ENCODE results near the gene MTPN.

The MTPN gene

DNA sequence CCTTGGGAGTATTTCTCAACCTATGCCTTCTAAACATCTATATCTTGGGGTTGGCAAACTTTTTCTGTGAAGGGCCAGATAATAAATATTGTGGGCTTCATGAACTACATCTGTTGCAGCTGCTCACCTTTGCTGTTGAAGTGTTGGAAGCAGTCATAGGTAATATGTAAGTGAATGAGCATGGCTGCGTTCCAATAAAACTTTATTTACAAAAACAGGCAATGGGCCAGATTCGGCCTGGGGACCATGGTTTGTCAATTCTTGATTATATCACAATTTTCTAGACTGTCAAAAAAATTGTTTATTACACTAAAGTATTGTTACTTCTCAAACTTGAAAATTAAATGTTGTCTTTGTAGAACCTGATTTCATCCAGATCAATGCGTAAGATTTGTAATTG, 54.9 kb downstream of the MTPN start:
- DNase-seq = no peak

GRCh38 chr7:135920478-135920877, 56.7 kb downstream of the MTPN start:
- no peak for DNase-seq

DNA sequence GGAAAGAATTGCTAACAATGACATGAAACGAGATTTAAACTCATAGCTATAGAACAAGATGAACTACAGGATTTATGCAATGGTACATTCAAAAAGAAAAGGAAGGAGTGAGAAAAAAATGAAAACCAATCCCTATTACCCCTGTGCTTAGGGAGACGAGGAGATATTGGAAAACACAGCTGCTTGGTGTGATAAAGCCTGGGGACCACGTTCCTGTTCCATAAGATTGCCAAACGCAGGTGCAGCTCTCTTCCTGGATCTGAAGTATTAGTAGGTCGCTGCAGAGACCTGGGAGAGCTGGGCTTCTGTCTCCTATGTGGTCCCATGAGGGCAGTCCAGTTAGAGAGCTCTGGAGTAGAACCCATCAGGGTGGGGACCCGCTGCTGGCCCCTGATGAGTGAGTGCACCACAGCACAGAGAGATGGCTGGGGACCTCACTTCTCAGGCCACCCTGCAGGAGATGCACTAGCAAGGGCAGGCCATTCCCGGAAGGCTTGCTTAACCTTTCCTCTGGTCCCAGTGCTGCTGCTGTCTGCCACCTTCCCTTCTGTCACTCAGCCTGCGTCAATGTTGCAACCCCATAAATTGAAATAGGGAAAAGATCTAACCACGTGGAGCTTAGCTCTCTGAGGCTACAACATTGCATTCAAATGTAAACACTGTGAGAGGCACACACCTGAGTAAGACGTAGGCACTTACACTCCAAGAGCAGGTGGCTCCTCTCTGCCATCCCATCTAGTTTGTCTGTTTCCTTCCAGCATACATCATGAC, 57.9 kb downstream of the MTPN start:
- no peak for DNase-seq

- DNase-seq = no peak
Observed at GRCh38 chr7:135918134-135918533, 59.0 kb downstream of the MTPN start.

GRCh38 chr7:135917721-135918120, 59.4 kb downstream of the MTPN start:
- DNase-seq = no peak

DNA sequence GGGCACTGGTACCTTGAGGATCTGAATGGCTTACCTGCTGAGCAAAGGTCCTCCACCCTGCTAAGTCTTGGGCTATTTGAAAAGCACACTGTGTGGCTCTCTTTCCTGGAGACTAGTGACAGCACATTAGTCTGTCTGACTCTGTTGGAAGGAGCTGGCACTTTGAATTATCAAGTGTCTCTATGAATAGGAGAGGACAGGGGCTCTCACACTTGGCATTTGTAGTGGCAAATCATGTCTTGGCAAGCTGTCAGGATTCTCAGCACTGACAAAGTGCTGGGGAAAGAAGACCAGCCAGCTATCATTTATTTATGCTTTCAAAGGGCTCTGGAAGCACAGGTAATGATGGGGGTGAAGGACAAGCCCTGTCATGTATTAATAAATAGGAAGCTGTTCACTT, 62.8 kb downstream of the MTPN start:
- DNase-seq = no peak

DNA sequence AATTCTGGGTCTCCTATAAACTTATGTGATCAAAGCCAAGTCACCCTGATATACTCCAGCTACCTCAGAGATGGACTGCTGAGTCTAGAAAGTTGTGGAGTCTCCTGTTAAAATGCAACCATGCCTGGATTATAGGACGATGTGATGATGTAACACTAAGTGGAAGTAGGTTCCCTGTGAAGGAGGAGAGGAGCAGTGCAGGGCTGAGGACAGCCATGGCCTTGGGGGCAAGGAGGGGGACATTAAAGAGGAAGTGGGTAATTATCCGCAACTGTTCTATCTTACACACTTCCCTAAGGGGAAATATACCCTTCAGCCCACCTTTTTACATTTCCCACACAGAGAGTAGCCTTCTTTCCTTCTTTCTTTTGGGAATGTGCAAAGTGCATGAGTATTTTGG, 63.8 kb downstream of the MTPN start:
- no peak for DNase-seq

DNA sequence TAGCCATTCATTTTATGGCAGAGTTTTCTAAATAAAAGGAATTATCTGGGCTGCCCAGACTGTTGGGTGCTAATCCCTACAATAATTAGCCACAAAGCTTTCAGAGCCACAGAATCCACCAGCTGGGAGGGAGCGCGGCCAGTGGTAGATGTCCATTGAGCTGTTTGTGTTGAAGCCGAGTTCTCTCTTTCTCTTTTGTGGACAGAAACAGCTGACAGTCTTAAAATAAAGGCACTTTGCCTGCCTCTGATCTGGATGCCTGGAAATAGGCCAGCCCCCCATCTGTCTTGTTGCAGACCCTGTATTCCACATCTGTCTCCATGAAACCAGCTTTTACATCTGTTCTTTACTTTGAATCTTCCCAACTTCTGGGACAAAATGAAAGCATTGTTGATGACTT, 66.1 kb downstream of the MTPN start:
- DNase-seq = no peak

DNA sequence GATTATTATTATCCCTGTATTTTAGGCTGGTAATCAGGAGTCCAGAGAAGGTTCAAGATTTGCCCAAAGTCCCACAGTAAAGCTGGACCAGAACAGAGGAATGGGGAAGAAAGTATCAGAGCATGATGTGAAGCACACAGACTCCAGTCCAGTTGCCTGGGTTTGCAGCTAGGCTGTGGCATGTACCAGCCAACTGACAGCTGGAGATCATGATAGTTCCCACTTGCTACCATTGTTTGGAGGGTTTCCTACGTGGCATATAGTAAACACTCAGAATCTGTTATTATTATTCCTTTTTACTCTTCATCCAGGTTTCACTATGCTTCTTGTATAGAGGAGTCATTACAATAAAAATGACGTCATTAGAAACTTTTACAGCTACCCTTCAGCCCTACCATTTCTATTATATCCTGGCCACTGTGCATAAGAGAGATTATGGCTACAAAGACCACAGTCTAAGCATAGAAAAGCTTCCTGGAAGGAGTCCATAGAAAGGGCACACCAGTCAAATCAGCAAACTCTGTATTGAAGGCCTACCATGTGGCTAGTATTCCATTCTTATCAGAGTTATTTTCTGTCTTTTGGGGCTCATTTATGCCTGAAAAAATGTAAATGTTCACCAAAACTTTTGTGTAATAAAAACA, 66.6 kb downstream of the MTPN start:
- DNase-seq = no peak

DNA sequence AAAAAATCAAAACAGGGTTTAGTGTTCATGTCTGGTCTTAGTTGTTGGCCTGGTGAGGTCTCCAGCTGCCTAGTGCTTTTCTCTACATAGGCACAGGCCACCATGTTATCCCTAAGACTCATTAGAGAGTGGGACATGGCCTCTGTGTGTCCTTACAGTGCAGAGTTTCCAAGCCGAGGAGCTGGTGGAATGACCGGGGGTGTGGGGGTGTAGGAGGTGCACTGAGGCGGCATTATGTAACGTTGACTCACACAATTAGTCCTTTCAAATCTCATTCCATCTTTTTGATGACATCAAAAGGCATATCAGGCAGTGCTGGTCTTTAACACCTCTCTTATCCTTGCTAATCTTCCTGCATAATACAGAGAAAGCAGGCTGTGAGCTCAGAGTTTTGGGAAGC, 71.3 kb downstream of the MTPN start:
- DNase-seq = no peak

DNA sequence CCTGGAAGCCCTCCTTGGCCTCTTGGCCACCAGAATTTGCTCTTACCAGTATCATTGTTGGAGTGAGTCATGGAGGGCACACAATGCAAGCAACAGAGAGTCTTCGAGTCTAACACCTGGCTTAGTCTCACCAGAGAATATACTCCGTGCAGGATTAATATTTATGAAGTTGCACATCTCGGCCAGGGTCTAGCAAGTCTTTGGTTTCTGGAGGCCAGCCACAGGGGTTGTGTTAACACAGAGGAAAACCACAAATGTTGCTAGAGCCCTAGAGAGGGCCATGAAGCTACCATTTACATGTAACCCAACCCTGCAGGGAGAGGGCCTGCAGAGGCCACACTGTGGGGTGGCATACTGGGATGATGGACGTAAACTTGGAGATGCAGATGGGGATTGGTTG, 71.8 kb downstream of the MTPN start:
- no peak for DNase-seq

GRCh38 chr7:135904282-135904681, 72.9 kb downstream of the MTPN start:
- DNase-seq = no peak

DNA sequence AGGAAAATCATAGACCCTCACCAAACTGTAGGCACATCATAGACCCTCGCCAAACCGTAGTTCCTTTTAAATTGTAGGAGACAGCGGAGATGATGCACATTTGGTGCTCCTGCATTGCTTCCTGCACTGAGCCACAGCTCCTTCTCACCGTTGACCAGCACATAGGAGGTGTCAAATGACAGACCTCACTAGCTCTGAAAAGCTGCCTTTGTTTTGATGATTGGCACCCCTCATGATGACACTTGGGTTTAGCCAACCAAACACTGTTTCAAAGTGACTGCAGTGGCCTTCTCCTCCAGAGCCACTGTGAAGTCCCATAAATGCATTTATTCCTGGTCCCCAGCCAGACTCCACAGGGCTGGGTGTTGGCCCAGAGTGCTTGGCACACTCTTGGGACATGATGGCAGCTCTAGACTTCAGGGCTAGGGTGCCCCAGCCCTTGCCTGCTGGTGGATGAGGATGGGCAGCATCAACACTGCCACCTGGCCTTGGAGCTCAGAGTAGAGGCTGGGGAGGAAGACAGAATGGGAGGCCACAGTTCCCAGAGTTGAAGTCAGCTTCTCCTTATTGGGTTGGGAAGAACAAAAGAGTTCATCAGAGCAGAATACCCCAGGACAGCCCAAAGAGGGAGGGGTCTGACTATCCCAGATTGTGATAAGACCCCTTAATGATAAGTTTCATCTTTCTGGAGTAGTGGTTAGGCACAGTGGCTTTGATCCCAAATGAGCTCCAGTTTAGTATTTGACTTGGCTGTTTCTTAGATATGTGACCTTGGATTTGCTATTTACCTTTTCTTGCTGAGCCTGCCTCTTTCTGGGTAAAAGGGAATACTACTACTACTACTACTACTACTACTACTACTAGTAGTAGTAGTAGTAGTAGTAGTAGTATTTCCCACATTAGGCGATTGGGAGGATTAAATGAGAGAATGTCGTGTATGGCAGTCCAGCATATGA, 75.3 kb downstream of the MTPN start:
- no peak for DNase-seq

- DNase-seq = no peak
Observed at GRCh38 chr7:135900065-135900546, 77.1 kb downstream of the MTPN start.

GRCh38 chr7:135899458-135900064, 77.6 kb downstream of the MTPN start:
- DNase-seq = no peak

DNA sequence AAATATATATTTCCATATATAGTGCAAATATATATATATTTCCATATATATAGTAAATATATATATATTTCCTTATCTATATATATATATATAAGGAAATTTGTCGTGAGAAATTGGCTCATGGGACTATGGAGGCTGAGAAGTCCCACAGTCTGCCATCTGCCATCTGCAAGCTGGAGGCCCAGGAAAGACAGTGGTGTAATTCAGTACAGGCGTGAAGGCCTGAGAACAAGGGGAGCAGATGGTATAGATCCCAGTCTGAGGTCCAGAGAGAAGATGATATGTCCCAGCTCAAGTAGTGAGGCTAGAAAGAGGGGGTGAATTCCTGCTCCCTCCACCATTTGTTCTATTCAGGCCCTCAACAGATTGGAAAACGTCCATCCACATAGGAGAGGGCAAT, 78.9 kb downstream of the MTPN start:
- no peak for DNase-seq

- no peak for DNase-seq
Observed at GRCh38 chr7:135894816-135895215, 82.3 kb downstream of the MTPN start.

DNA sequence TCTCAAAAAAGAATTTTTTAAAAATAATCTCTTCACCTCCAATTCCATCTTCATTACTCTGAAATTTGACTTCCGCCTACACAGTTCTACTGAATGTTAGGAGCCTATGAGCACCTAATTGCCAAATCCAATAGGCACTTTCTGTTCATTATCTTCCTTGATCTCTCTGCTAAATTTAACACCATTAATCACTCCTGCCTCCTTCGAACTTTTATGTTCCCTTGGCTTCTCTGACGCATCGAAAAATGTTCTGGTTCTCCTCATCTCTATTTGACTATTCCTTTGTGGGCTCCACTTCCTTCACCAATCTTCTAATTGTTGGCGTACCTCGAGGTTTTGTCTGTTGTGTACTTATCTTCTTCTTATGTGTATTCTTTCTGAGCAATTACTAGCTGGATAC, 87.3 kb downstream of the MTPN start:
- no peak for DNase-seq

- DNase-seq = no peak
Observed at GRCh38 chr7:135888740-135889139, 88.4 kb downstream of the MTPN start.

DNA sequence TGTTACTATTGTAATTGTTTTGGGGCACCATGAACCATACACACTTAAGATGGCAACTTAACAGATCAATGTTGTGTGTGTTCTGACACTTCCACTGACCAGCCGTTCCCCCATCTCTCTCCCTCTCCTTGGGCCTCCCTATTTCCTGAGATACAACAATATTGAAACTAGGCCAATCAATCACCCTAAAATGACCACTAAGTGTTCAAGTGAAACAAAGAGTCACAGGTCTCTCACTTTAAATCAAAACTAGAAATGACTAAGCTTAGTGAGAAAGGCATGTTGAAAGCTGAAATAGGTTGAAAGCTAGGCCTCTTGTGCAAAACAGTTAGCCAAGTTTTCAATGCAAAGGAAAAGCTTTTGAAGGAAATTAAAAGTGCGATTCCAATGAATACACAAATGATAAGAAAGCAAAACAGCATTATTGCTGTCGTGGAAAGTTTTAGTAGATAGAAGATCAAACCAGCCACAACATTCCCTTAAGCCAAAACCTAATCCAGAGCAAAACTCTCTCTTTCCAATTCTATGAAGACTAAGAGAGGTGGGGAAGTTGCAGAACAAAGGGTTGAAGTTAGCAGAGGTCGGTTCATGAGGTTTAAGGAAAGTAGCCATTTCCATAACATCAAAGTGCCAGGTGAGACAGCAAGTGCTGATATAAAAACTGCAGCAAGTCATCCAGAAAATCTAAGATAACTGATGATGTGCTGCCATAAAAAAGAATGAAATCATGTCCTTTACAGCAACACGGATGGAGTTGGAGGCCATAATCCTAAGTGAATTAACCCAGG, 90.6 kb downstream of the MTPN start:
- DNase-seq = no peak

- no peak for DNase-seq
Observed at GRCh38 chr7:135884495-135885232, 92.5 kb downstream of the MTPN start.
